ENCODE data around the gene EFNA5.

The EFNA5 gene

DNA sequence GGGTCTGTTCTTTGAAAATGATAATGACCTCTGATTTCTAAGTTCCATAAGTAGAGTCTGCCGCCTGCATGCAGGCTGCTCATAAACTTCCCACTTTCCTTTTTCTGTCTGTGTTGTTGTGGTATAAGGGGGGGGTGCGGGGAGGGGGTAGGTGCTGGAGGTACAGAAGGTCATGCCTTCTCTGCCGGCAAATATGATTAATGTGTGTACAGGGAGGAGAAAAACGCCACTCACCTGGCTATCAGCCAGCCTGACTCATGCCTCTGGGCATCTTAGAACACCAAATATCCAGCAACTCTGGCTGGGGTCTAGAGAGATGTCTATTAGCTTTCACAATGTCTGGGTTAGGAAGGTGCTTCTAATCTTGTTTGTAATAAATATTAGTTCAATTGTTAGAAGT lies 128.3 kb downstream of the EFNA5 start:
- DNase-seq: peak; percentile 78

DNA sequence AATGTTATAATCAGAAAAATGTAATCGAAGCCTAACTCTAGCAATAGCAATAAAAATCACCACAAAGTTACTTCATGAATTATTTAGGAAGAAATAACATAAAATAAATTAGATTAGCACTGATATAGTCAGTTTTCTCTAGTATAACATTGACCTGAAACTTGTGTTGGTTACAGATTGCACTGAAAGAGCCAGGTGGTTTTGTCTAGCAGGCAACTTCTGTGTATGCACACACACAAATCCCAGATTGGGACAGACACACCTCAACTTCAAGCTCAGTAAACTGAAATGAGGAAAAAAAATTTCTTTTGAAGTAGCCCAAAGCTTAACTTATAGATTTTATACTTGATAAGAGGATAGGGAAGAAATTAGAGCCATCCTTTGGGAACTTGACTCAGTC lies 129.3 kb downstream of the EFNA5 start:
- DNase-seq: no peak

DNA sequence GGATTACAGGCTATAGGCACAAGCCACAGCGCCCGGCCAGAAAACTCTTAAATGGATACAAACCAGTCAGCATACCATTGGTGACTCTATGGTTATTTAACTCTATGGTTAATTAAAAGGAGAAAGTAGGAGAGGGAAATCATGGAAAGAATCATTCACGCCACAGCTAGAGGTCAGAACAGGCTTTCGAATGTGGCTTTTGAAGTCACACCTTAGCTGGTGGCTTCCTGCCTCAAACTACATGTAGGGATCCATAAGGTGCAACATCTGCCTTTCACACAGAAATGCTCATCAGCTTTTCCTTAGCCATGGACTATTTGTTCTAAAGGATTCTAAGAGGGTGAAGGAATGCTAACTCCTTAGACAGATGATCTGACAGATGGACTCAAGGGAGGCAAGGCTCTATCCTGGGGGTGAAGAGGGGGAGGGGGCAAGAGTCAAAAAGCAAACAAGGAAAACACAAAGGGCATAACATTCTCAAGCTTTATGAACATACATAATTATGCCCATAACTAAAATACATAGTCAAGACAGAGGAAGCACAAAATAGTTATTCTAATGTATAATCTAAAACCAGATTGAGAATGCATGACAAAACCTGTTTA lies 130.9 kb downstream of the EFNA5 start:
- DNase-seq: no peak

DNA sequence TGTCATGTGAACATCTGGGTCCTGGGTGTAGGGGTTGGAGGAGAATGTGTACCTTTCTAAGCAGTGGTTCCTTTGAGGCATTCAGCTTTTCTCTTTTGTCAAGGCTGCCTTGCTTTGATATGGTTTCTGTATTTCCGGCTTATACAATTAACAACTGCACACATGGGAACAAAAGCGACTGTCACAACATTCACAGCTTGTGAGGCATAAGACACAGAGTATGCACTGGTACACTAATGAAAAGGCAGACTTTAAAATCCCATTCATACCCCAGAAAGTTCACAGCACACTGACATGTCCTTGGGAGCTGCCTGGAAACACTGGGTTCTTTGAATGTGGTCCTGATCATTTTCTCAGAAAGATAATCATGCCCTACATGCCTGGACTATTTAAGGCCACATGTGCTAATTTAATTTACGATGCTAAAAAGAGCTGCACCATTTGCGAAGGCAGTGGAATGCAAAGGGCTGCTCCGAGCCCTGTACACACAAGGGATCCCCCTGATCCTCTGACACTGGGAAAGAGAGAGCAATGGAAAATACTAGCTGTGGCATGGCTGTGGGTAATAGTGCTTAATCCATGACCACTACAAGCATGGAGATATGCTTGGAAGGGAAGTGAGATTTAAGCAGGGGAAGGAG lies 131.8 kb downstream of the EFNA5 start:
- no peak for DNase-seq

DNA sequence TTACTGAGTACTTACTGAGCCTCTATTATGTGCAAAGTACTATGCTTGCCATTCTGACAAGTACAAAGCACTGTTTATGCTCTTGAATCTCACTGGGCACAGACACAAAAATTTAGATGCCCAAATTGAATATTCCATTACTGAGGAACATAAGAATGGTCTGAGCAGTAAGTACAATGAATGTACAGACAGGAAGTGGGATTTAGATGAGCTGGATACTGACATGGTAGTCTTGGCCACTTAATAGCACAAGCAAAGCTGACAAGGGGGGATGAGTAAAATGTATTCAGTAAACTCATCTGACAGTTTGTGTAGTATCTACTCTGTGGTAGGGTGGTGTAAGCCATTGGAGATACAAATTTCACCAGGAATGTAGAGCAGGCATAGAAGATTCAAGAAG lies 132.4 kb downstream of the EFNA5 start:
- no peak for DNase-seq

DNA sequence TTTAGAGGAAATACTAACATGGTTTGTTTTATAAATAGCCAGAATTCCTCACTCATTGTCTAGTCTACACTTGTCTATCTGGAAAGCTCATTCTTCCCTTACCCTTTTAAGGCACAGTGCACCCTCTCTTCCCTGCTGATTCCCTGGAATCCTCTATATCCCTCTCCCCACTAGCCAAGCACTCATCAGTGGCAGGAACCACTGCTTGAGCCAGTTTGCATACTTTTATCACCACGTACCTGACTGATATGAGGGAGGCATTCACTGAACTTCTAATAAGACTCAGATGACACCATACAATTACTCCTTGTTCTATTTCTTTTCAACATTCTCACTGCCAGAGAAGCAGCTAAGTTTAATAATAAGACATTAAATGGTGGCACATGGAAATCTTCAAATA lies 134.9 kb downstream of the EFNA5 start:
- no peak for DNase-seq

DNA sequence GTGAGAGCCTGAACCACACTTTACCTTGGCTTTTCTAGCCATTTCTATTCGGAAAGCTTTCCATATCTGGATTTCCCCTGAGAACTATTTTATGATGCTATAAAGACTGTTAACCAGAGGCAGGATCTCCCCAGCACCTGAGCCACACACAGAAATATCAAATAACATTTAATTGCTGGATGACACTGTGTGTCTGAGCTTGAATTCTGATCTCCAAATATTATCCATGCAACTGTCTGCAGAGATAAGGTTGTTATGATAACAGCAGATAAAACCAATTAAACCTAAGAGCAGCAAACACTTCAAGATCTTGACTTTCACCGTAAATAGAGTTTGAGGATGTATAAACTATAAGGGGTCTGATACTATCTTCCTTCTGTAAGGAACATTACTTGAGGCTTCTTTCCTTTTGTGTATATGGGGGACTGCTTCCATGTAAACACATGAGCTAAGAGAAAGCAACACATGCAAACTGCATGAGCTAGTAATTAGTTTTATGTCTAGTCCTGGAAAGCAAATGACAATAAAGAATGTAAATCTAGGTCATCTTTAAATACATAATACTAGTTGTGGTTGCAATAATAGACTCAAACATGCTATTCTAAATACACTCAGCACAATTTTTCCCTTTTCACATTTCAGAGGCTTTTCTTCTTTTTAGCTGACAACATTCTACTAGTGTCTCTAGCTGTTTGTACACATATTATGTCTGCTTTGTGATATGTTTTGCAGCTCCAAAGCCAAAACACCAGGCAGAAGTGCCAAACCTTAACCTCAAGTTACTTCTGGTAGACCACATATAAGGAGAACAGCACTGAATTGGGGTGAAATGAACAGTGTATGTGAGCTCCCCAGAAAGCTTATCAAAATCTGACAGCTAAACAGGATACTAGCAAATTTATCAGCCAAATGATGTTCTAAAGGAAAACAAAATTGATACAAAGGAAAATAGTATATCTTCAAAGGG lies 136.5 kb downstream of the EFNA5 start:
- DNase-seq: no peak

DNA sequence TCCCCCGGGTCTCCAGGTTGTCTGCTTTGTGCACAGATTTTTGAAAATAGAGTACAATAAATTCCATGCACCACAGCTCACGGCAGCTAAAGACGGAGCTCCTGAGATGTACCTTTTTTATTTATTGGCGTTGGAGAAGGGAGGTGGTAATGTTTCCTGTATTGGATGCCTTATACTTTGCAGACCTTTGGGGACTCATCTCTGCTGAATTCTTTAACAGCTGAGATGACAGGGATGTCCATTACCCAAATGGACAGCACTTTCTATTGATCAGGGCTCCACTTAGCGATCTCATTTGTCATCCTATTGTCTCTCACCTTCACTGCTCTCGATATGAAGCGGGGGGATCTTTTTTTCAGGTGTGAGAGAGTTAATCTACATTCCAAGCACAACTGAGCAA lies 137.8 kb downstream of the EFNA5 start:
- no peak for DNase-seq

DNA sequence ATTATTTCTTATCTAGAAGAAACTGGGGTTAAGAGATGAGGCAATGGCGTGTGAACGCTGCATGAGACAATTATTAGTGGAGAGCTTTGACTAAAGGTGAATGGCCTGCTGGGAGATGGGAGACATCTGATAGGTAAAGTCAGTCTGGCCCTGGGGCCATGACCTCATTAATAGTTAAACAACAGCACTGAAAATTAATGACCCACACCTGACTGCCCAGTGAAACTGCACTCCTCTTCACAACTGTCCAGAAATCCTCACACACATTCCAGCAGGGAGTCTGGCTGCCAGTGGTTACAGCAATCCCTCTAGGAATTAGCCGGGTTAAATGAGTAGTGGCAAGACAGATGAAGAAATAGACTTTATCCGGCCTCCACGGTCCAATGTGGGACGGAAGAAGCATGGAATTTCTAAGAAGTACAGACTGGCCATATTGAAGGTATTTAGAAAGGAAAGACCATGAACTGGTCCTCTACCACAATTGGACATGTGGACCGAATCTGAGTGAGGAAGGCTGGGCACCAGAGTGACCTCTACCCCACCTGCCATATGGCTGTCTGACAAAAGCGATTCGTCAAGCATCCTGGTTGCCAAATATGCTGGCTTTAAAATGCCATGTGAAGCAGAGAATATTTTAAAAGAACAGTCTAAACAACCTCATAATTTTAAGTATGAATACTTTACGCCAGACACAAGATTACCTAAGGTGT lies 138.4 kb downstream of the EFNA5 start:
- DNase-seq: no peak

DNA sequence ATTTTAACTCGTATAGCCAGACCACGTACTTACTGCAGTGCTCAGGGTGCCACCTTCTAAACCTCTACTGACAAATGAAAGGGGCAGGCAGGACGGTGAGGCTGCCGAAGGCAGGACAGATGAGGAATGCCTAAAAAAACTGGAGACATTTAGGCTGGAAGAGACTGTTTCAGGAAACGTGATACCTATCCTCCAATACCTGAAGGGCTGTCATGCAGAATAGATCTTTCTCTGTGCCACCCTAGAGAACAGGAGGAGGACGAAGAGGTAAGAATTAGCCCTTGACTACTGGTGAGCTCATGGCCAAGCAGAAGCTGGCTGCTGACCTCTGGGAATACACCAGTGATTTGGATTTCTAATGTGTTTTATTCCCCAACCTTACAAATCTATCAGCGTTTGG lies 139.4 kb downstream of the EFNA5 start:
- no peak for DNase-seq

DNA sequence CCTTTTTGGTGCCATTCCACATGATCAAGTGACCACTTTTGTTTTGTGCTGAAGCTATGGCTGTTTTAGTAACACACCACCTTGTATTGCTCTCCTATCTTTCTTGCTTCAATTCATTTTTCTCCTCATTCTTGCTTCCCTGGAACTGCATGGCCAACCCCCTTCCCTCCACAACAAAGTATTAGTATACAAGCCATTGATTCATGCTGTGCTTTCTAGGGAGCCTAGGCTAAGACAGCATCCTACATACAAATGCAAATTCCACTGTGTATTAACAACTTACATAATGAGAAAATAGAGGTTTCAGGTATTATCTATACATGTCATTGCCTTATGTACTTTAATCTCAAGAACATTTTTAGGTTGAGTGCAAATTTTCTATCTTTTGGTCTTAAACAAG lies 141.1 kb downstream of the EFNA5 start:
- no peak for DNase-seq

DNA sequence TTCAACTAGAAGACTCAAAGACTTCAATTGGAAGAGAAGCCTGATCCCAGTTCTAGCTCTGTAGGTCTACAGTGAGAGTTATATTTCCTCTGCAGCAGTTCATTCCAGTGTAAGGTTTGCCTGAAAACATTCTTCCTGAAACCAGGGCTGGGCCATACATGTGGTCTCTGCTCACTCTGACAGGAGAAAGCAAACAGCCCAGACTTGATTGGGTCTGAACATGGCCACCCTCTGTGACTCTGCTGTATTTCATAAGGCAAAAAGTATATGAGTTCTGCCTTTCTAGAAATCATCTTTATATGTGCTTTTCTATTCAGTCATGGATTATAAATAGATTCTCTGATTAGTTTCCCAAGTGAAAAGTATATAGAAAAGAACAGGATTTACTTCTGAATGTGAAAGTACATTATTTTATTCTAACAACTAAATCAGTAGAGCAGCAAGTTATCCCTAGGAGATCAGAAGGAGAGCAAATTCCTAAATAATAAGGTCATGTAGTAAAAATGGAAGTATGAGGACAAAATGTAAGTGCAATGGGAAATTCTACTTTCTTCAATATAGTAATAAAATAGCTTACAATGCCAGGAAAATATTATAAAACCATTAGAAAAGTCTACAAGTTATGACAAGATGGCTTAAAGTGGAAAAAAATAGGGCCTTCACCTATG lies 144.3 kb downstream of the EFNA5 start:
- DNase-seq: no peak

DNA sequence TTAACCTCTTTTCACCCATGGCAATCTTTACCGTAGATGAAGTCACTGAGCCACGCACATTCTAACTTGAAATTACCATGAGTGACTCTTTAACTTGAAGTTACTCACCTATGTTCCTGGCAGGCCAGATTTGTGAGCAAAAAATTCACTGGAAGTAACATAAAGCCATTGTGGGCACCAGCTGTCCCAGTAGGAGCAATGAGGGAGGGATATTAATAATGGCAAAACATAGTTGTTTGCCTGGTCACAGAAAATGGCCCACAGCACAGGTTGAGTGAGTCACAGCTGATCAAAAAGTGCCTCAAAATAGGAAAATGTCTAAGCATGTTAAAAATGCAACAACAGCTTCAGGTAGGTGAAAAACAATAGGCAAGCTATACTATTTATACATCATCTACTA lies 146.6 kb downstream of the EFNA5 start:
- DNase-seq: no peak

DNA sequence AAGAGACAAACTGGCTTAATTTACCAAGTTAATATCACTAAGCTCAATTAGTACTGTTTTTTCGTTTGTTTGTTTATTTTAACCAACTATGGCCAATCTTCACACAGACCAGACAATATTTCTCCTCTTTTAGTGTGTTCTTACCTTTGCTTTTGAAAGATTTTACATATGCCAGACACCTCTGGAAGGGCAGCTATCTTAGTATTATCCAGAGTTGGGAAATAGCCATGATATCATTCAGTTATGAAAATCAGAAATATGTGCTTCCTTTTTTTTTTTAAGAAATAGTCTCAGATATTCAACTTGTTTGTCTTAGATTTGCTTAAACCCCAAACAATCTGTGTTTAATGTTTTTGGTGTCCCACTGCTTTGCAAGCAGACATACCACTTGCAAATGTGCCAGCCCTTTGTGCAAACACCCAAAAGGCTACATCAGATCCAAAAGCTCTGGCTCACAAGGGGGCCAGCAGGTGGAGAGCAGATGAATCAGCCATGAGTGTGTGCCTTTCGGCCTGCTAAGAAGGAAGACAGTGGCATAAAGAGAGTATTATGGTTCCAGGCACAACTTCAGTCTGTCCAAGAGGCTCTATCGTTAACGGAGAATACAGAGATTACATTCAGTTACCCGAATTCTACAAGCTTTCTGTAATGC lies 147.6 kb downstream of the EFNA5 start:
- DNase-seq: no peak

DNA sequence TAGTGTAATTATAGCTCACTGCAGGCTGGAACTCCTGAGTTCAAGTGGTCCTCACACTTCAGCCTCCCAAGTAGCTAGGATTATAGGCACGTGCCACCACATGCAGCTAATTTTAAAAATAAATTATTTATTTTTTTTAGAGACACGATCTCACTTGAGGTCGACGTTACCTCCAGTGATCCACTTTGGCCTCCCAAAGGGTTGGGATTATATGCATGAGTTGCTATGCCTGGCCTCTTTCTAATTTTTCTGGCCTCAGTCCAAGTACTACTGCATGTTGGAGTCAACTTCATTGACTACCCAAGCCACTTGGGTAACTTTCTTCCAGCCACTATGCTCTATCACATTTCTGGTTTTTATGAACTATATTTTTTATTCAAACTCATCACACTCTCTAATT lies 148.3 kb downstream of the EFNA5 start:
- DNase-seq: no peak

DNA sequence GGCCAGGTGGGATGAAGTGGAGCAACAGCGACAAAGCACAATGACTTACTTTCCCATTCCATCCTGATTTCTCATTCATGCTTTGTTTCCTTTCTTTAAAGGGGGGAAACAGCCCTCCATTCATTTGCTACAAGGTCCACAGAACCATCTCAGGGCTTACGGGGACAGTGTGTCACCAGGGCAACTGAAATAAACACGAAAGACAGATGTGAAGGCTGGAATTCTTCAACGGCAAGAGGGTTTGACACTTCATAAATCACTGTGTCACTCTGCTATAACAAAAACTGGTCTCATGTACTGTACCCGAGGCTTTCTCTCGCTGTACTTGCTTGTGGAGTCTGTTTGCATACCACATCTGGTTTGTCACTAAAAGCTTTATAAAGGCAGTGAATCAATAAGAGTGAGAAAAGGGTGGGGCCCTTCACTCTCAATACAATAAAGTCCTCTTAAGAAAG lies 150.8 kb downstream of the EFNA5 start:
- DNase-seq: no peak

DNA sequence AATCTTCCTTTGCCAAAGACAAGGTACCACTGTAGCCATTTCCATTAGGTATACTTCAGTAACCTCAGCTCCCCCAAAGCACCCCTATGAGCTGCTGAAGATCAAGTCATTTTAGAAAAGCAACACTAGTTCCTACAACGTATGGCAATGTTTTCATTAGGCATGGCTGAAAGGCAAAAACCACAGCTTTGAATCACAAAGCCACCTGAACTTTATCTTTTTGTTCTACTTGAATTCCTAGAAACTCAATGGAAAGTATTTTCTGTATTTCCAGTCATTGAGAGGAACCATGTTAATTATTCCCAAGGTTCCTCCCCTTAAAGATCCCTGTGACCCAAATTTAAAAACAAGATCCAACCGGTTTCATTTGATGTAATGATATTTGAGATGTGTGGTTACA lies 152.1 kb downstream of the EFNA5 start:
- DNase-seq: no peak

DNA sequence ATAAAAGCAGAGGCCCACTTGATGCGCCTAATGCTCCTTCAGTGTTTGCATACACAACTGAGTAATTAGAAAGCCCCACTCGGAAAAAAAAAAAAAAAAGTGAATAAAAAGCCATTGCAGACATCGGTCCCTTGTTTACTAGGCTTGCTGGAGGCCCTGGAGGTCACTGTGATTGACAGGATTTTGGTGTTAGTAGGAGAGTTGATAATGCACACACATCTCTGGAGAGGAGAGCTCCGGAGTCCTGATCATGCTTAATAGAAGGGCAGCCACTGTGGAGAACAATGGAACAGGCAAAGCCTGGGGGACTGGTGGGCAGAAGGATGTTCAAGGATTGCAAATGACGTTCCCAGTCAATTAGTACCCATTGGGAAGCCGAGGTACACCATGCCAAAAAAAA lies 152.5 kb downstream of the EFNA5 start:
- no peak for DNase-seq

DNA sequence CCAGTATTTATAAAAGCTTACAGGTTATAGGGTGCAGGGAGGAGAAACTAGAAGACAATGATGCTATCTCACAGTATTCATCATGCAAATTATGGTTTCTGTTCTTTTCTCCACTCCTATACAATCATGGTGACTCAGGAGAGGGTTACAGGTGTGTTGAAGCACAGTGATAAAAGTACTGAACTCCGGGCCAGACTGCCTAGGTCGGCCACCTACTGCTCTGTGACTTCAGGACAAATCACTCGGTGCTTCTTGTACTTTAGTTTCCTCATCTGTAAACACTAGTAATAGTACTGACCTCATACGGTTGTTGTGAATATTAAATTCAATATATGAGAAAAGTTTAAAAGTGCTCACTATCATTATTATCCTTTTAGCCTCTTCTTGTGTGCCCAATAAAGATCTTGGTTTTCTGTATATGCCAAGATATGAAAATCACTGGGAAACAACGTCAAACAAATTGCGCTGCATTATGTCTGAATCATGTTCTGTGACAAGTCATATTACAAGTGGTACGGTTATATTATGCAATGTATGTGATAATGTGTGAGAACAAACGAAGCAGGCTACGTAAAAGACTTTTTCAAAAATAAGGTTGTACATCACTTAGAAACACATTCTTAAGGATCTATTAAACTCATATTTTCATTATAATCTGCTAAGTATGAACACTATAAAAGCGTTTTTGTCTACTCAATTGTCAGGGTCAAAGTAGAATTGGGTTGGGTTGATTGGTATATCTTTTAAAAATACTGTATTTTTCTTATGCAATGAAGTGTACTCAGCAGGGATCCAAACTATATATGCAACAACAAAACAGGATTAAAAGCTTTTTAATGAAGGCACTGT lies 153.3 kb downstream of the EFNA5 start:
- no peak for DNase-seq

DNA sequence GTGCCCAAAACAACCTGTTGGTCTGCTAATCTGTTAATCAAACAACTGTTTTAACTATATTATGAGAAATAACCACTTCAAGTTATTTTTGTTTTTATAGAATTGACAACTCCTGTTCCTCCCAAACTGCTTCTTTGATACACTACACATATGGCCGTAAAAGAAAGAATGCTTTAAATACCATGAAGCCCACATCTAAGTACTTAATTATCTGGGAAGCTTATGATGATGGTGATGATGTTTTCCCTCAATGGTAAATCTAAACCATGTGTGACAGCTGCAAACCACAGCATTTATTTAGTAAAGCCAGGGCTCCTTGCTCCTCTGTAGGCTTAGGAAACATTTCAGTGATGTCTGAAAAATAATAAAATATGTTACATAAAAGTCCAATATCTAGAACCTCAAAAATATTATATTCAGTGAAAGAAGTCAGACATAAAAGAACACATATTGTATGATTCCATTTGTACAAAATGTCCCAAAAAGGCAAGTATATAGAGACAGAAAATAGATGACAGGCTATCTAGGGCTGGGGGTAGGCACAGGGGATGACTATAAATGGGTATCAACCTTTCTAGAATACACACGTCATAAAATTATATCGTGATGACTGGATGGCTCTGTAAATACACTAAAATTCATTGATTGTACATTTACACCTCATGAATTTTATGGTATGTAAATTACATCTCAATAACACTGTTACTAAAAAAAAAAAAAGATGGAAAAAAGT lies 154.1 kb downstream of the EFNA5 start:
- no peak for DNase-seq

All from NCI-H1417 treated with DMSO at 0.1 percent for 48 hours (cell line).